DMS79 (cell line): ENCODE data around the gene CELA2B.
"Not testable (repeated sequence)": the region's sequence is repeated elsewhere in the genome, so short reads cannot be mapped to it uniquely, and the experiment has no call there.

Experiments used
- DNase-seq: peaks from one replicate; lab custom pipeline; 2025; lab: John Stamatoyannopoulos, UW

CELA2B gene

DNA sequence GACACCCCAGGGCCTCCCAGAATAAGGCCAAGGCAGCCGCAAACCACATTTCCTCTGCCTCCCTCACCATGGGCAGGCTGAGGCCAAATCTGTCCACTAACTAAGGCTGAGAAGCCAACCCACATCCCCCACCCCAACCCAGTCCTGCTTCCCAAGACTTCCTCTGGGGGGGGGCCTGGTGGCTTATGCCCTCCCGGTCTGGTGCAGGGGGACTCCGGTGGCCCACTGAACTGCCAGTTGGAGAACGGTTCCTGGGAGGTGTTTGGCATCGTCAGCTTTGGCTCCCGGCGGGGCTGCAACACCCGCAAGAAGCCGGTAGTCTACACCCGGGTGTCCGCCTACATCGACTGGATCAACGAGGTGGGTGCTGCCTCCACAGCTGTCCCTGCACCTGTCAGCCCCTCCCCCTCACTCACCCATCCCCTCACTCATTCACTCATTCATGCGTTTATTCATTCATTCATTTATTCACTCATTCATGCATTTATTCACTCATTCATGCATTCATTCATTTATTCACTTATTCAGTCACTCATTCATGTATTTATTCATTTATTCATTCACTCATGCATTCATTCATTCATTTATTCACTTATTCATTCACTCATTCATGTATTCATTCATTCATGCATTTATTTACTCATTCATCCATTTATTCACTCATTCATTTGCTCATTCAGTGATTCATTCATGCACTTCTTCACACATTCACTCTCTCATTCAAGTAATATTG, 30.3 kb upstream of the CELA2B start:
- DNase-seq, result no peak

DNA sequence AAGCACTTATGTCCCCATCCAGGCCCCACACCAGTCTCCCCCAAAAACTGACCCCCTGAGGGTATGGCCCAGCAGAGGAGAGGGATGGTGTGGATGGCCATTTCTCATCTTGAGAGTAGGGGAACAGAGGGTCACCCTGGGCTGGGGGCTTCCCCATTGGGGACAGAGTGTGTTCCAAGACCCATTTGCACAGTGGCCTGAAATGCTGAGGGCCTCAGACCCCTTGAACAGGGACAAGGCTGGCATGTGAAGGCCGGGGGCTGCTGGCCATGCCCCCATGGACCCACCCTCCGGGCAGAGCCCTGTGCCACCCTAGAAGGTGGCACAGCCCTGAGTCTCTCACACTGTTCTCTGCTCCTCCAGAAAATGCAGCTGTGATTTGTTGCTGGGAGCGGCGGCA, 29.7 kb upstream of the CELA2B start:
- DNase-seq, result no peak

DNA sequence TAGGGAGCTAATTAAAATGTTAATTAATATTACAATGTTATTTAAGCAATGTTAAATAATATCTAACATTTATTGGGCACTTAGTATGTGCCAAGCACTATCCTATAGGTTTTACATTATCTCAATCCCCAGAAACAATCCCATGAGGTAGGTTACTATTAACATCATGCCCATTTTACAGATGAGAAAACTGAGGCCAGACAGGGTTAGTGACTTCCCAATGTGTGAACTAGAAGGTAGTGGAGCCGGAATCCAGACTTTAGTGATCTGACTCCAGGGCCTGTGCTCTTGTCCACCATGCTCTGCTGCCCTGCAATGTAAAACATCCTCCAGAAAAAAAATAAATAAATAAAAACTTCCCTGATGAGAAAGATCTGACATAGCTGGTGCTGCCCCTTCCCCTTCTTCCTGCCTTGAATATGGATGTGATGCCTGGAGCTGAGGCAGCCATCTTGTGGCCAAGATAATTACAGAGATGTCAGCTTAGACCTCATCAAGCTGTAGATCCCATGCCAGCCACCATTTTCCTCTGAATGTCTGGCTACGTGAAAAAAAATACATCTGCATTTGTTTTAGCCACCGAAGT, 26.9 kb upstream of the CELA2B start:
- DNase-seq, result no peak

DNA sequence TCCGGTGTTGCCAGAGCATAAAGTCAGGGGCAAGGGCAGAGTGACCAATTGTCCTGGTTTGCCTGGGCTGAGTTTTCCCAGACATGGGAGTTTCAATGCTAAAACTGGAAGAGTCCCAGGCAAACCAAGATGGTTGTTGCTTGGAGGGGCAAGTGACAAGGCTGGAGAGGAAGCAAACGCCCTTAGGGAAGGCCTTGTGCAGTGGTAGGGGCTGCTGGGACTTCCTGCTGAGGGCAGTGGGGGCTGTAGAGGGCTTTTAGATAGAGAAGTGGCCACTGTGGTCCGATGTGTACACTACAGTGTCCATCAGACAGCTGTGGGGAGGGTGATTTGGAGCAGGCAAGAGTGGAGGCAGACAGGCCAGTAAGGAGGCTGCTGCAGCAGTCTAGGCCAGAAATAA, 26.3 kb upstream of the CELA2B start:
- no peak for DNase-seq

DNA sequence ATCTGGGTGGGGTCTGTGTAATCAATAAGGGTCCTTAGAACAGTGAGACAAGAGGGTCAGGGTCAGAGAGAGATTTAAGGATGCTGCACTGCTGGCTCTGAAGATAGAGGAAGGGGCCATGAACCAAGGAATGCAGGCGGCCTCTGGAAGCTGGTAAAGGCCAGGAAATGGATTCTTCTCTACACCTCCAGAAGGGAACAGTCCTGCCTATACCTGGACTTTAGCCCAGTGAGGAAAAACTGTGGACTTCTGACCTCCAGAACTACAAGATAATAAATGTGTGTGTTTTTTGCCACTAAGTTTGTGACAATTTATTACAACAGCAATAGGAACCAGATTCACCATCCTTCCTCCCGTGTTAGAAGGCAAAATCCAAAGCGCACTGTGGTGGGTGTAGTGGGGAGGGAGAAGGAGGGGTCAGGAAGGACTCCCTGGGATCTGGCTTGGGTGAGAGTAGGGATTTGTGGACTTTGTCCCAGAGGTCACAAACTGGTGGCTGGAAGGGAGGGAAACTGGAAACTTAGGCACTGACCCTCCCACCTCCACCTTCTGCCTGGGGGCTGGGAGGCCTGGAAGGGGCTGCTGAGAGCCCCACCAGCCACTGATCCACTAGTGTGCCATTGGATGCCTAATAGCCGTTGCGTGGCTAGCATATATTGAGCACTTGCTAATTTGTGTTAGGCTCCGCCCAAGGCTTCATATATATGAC, 24.7 kb upstream of the CELA2B start:
- DNase-seq, result no peak

DNA sequence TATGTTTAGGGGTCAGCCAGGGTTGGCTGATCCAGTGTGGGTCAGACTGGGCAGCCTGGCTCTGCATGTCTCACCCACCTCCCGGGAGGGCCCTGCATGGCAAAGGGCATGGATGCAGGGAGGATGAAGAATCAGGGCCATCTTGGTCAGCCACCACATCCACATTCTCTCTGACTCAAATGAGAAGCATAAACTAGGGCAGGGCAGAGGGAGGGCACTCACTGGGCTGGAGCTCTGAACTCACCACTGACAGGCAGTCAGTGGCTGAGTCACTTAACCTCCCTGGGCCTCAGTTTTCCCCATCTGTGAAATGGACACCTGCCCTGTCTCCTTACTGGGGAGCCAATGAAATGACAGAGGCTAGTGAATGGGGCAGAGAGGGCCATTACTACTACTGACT, 23.7 kb upstream of the CELA2B start:
- DNase-seq, result no peak

DNA sequence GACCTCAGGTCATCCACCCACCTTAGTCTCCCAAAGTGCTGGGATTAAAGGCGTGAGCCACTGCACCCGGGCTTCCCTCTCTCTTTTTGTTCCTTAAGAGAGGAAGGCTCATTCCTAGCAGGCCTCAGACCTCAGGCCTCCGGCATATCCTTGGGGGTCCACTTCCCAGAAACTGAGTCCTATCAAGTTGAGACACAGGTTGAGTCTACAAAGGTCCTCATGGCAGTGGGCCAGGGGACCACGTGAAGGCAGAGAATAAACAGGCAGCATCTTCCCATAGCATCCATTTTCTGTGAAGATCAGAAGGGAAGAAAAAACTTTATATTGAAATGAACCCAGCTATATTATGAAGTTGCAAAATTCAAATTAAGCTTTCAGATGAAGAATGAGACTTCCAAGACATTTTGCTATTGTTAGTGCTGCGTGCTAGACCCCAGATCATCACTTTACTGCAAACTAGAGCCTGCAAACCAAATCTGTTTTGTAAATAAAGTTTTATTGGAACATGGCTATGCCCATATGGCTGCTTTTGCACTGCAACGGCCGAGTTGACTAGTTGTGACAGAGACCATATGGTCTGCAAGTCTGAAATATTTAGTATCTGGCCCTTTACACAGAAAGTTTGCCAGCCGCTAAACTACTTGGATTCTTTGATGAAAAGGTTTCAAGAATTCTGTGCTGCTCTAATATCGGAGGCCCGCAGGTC, 22.9 kb upstream of the CELA2B start:
- DNase-seq, result no peak

DNA sequence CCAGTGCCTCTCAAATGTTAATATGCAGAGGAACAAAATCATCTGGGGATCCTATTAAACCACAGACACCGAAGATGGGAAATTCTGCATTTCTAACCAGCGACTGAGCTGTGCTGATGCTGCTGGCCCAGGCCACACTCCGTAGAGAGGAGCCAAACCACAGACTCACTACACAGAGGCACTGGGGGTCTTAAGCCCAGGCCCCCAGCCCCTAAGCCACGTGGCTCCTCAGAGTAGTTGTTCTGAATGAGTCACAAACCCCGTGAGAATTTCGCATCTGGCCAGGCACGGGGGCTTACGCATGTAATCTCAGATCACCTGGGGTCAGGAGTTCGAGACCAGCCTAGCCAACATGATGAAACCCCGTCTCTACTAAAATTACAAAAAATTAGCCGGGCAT, 22.2 kb upstream of the CELA2B start:
- no peak for DNase-seq

DNA sequence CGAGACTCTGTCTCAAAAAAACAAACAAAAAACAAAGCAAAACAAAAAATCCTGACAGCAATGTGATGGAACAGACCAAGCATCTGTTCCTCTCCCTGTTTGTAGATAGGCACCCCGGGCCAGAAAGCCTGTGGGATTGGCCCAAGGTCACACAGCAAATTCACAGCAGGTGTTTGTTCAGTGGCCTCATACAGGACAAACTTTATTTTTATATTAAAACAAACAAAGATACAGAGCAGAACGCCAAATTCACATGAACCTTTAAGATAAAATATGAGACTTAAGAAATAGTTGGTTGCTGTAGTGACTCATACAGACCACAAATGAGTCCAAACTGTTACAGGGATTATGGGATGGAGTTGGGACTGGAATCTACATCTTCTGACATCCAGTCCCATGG, 21.6 kb upstream of the CELA2B start:
- no peak for DNase-seq

DNA sequence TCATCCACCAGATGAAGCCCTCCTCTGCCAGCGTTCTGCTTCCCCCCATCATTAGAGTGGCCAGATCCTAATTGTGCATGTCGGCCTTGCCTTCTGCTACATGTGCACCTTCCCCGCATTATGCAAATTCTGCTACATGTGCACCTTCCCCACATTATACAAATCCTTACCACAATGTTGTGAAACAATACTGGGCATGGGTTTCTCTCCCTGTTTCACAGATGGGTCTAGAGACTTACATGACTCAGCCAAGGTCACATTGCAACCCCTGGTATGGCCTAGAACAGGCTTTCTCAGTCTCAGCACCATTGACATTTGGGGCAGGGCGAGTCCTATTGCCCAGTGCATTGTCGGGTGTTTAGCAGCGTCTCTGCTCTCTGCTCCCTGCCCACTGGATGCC, 20.4 kb upstream of the CELA2B start:
- no peak for DNase-seq

DNA sequence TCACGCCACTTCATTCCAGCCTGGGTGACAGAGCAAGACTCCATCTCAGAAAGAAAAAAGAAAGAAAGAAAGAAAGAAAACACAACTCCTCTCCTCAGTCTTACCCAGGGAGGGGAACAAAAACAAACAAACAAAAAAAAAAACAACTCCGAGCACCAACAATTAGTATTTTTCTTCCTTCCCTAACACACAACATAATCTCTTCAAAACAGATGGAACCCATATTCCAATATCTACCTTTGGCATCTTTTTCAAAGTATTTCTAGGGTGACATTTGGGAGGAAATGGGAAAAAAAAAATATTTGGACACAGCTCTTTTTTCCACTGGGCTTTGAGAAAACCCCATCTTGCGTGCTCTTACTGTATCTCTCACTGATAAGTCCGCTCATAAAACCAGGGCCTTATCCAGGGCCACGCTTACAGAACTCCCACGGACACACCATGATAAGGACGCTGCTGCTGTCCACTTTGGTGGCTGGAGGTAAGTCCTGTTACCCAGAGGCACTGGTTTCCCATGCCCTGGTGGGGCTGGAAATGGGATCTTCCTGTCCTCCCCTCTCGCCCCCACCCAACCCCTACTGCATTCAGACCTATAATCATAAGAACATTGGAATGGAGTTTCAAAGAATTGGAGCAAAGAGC, 19.5 kb upstream of the CELA2B start, which contains the start of gene CELA2A:
Gene CELA2A, plus strand, starts transcription at position 420 of the 642 bp plus-strand sequence. Its CDS starts 22 bp downstream, at position 442.
- DNase-seq, result no peak

DNA sequence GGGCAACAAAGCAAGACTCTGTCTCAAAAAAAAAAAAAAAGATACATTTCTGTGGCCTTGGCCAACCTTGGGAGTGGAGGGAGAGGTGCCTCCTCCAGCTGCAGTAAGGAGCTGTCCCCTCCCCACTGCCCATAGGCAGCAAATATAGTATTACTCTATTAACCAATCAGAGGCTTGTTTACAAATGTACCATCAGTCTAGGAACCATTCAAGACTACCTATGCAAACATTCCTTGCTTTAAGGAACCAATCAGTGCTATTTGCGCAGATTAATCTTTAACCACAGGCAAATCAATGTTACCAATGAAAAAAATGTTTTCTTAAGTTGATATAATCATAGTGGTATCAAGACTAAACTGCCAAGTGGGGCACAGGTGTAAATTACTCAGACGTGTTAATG, 18.3 kb upstream of the CELA2B start:
- DNase-seq, result no peak

DNA sequence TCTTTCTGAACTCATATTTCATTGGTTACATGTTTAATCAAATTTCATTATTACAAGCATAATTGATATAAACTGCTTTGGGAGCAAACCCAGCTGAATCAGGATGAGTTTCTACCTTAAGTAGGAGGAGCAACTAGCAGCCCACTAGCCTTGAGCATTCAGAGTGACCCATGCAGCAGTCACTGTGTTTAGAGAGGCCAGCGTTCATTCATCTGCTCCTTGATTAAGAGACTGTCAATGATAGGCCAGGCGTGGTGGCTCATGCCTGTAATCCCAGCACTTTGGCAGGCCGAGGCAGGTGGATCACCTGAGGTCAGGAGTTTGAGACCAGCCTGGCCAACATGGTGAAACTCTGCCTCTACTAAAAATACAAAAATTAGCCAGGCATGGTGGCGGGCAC, 17.5 kb upstream of the CELA2B start:
- not testable (repeated sequence) for DNase-seq

DNA sequence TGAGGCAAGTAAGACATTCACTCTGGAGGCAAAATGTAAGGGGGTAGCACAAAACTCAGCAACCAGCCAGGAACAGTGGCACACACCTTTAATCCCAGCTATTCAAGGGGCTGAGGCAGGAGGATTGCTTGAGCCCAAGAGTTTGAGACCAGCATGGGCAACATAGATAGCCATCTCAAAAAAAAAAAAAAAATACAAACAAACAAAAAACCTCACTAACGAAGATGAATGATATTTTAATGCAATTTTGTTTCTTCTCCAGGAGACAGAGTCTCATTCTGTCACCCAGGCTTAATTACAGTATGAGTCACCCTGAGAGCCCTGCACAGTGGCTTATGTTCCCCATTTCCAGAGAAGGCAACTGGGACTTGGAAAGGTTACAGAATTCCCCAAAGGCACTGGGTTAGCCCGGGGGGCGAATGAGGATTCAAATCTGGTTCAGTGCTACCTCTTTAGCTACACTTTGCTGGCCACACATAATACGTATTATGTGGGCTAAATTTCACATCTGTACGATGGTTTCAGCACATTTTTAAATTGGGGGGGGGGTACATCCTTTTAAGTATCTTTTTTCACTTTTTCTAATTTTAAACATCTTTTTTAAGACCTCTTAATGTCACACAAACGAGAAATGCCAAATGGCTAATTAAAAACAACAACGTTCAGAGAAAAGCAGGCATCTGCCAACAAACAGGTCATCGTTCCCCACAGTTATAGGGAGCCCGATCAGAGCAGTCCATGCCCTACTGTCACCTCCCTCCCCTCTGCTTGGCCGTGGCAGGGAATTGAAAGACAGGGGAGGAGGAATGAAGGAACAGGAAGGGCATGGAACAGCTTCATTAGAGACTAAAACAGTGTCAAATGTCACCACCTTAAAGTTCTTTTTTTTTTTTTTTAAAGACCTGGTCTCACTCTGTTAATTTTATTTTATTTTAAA, 15.9 kb upstream of the CELA2B start:
- DNase-seq, result no peak

DNA sequence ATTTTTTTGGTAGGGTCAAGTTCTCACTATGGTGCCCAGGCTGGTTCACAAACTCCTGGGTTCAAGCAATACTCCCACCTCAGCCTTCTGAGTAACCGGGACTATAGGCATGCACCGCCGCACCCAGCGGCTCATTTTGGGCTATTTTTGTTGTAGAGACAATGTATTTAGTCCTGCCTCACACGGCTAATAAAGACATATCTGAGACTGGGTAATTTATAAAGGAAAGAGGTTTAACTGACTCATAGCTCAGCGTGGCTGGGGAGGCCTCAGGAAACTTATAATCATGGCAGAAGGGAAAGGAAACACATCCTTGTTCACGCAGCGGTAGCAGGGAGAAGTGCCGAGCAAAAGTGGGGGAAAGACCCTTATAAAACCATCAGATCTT, 15.2 kb upstream of the CELA2B start:
- no peak for DNase-seq

DNA sequence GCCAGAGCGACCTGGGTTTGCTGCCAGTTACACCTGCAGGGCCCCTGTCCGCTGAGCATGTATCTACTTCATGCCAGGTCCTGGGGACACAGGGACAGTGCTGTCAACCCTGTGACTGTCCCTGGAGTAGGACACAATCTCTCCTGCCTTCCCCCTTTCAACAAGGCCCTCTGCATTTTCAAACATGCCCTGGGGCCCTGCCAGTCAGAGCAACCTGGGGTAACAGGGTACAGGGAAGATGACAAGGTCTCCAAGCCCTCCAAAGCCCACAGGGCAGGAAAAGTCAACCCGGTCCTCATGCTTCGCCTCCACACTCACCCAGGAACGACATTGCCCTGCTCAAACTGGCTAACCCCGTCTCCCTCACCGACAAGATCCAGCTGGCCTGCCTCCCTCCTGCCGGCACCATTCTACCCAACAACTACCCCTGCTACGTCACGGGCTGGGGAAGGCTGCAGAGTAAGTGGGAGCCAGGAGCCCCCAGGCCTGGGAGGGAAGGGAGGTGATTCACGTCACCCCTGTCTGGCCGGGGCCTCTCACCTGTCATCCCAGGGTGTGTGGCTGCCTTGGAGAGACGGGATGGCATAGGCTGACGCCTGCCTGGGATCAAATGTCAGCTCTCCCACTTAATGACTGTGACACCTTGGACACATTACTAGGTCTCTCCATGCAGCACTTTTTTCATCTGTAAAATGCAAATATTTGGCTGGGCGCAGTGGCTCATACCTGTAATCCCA, 12.7 kb upstream of the CELA2B start:
- peak; percentile 48 for DNase-seq

DNA sequence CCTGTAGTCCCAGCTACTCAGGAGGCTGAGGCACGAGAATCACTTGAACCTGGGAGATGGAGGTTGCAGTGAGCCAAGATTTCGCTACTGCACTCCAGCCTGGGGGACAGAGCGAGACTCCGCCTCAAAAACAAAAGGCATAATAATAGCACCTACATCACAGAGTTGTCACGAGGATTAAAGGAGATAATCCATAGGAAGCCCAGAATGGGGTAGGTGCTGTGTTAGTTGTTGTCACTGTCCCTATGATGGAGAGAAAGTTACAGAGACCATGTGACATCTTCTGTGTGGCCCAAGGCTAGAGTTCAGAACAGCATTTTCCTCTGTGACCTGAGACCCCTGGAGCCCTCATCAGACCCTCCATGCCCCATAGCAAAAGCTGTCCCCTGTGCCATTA, 12.0 kb upstream of the CELA2B start:
- not testable (repeated sequence) for DNase-seq

DNA sequence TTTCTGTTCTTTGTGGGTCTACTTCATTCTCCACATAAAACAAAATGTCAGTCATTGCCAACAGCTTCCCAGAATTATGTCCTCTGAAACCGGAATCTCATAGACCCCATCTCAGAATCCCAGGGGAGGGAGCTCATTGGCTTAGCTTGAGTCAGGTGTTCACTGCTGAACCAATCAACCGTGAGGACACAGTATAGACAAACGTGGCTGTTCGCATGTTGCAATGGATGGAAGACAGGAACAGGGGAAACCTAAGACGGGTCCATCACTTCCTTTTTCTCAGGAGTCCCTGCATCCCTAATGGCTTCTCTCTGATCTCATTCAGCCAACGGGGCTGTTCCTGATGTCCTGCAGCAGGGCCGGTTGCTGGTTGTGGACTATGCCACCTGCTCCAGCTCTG, 10.2 kb upstream of the CELA2B start:
- DNase-seq, result no peak

DNA sequence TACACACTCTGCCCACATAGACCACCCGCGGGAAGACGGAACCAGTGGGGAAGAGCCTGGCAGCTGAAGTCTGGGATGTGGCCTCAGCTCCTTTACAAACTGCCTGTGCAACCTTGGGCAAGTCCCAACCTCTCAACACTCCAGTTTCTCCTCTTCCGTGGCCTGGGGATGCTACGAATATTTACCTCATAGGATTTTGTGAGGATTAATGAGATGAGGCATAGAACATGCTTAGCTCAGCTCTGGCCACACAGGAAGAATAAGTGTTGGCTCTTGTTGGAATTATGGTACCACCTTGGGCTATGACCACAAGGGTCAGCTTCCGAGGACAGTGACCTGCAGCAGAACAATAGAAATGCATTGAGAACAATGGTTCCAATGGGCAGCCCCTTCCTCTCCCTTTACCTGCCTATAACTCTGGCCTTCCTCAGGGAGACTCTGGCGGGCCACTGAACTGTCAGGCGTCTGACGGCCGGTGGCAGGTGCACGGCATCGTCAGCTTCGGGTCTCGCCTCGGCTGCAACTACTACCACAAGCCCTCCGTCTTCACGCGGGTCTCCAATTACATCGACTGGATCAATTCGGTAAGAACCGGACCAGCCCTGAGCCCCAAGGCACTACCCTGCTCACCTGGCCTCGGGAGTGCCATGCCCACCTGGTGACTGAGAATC, 8.8 kb upstream of the CELA2B start:
- not testable (repeated sequence) for DNase-seq

DNA sequence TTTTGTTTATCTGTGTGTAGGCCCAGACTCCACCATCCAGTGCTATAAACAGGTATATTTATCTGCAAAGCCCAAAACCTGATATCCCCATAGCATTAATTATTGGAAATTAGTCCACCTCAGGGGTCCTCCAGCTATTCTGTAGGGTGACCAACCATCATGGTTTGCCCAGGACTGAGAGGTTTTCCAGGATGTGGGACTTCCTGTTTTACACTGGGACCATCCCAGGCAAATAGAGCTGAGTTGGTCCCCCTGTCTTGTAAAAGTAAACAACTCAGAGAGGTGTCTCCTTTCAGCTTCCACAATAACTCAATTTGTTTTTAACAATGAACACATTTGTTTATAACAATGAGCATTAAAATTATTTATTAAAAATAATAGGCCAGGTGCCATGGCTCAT, 7.8 kb upstream of the CELA2B start:
- no peak for DNase-seq
